ENCODE measurements around the gene NAA50.

NAA50 gene

GRCh38 chr3:113714702-113715101 lies 31.3 kb downstream of the NAA50 start:
- H2AK5ac ChIP-seq (ENCODE audit: low read depth, low read length), result no peak overlapping the region
- no peak overlapping the region for H3K23ac ChIP-seq (ENCODE audit: low read depth, low read length, poor library complexity)
- no peak overlapping the region for H3K27ac ChIP-seq (replicated peaks; ENCODE audit: low read length)
- H4K91ac ChIP-seq (ENCODE audit: low read depth, low read length, poor library complexity), result no peak overlapping the region
- H3K4me3 ChIP-seq (ENCODE audit: low read length in 2 of 2), result no peak overlapping the region
- no peak overlapping the region for H2AFZ ChIP-seq (ENCODE audit: low read length)
- no CpG with 5 or more reads among the region's 1 CpG for WGBS, 2 donors (ENCODE audit: extremely low coverage in 2 of 2, insufficient read length in 2 of 2, insufficient replicate concordance in 1 of 2)
- no peaks in the 10 kb centered on the region for H3K27me3 ChIP-seq (ENCODE audit: control insufficient read depth in 3 of 3, insufficient read depth in 3 of 3, low read depth in 1 of 3, low read length in 3 of 3)
- no peak overlapping the region for H3K18ac ChIP-seq (ENCODE audit: low read length)
- no peak overlapping the region for H2BK15ac ChIP-seq (ENCODE audit: low read length)
- peaks cover 5 to 48% of the 10 kb centered on the region in 2 donors for H3K36me3 ChIP-seq (replicated peaks in 1 of 2; ENCODE audit: control insufficient read depth in 2 of 2, insufficient read depth in 2 of 2, low read length in 2 of 2)
- H2BK120ac ChIP-seq (ENCODE audit: low read depth, low read length), result no peak overlapping the region
- peaks cover 0 to 2% of the 10 kb centered on the region in 2 donors for H3K9me3 ChIP-seq (replicated peaks in 1 of 2; ENCODE audit: control insufficient read depth in 2 of 2, insufficient read depth in 1 of 2, low read depth in 1 of 2, low read length in 2 of 2)
- H4K8ac ChIP-seq (ENCODE audit: low read depth, low read length), result no peak overlapping the region
- H2BK5ac ChIP-seq (ENCODE audit: low read length), result no peak overlapping the region
- H3K4ac ChIP-seq (ENCODE audit: low read length), result no peak overlapping the region
- no peak for DNase-seq (ENCODE audit: low spot score)
- no peak overlapping the region for H3K4me2 ChIP-seq (ENCODE audit: insufficient read depth, low read length, poor library complexity, severe bottlenecking)
- no peak overlapping the region for H2BK12ac ChIP-seq (ENCODE audit: low read length)
- H3K14ac ChIP-seq (ENCODE audit: low read length), result no peak overlapping the region
- no peaks in the 10 kb centered on the region for H3K4me1 ChIP-seq (ENCODE audit: control insufficient read depth in 2 of 2, insufficient read depth in 1 of 2, low read depth in 1 of 2, low read length in 2 of 2)
- H3K79me1 ChIP-seq (ENCODE audit: low read depth, low read length), result no peaks in the 10 kb centered on the region
- no peak overlapping the region for H3K9ac ChIP-seq (ENCODE audit: low read depth, low read length, poor library complexity)

- DNase-seq (ENCODE audit: low spot score), result no peak
- Histone ChIP-seq H2BK5ac (ENCODE audit: low read length) (no peak overlapping the region), H3K36me3 (replicated peaks in 1 of 2; ENCODE audit: control insufficient read depth in 2 of 2, insufficient read depth in 2 of 2, low read length in 2 of 2) (peaks cover 0 to 22% of the 10 kb centered on the region in 2 donors), H3K79me1 (ENCODE audit: low read depth, low read length) (no peaks in the 10 kb centered on the region), H3K9ac (ENCODE audit: low read depth, low read length, poor library complexity) (no peak overlapping the region), H3K4ac (ENCODE audit: low read length) (no peak overlapping the region), H3K27me3 (ENCODE audit: control insufficient read depth in 3 of 3, insufficient read depth in 3 of 3, low read depth in 1 of 3, low read length in 3 of 3) (no peaks in the 10 kb centered on the region), H3K14ac (ENCODE audit: low read length) (no peak overlapping the region), H2AK5ac (ENCODE audit: low read depth, low read length) (no peak overlapping the region), H2AFZ (ENCODE audit: low read length) (no peak overlapping the region), H3K4me3 (ENCODE audit: low read length in 2 of 2) (no peak overlapping the region), H4K8ac (ENCODE audit: low read depth, low read length) (no peak overlapping the region), H3K4me1 (ENCODE audit: control insufficient read depth in 2 of 2, insufficient read depth in 1 of 2, low read depth in 1 of 2, low read length in 2 of 2) (no peaks in the 10 kb centered on the region), H3K9me3 (replicated peaks in 1 of 2; ENCODE audit: control insufficient read depth in 2 of 2, insufficient read depth in 1 of 2, low read depth in 1 of 2, low read length in 2 of 2) (no peaks in the 10 kb centered on the region), H2BK15ac (ENCODE audit: low read length) (no peak overlapping the region), H3K18ac (ENCODE audit: low read length) (no peak overlapping the region), H3K23ac (ENCODE audit: low read depth, low read length, poor library complexity) (no peak overlapping the region), H2BK12ac (ENCODE audit: low read length) (no peak overlapping the region), H3K4me2 (ENCODE audit: insufficient read depth, low read length, poor library complexity, severe bottlenecking) (no peak overlapping the region), H4K91ac (ENCODE audit: low read depth, low read length, poor library complexity) (no peak overlapping the region), H3K27ac (replicated peaks; ENCODE audit: low read length) (no peak overlapping the region), H2BK120ac (ENCODE audit: low read depth, low read length) (no peak overlapping the region)
- WGBS, 2 donors (ENCODE audit: extremely low coverage in 2 of 2, insufficient read length in 2 of 2, insufficient replicate concordance in 1 of 2), result no CpG with 5 or more reads among the region's 3 CpGs
Measured at GRCh38 chr3:113712129-113712528, 33.9 kb downstream of the NAA50 start.

GRCh38 chr3:113707835-113708234 lies 38.2 kb downstream of the NAA50 start:
- no peaks in the 10 kb centered on the region for H3K36me3 ChIP-seq (replicated peaks in 1 of 2; ENCODE audit: control insufficient read depth in 2 of 2, insufficient read depth in 2 of 2, low read length in 2 of 2)
- no peak overlapping the region for H2AK5ac ChIP-seq (ENCODE audit: low read depth, low read length)
- no peak overlapping the region for H3K14ac ChIP-seq (ENCODE audit: low read length)
- H3K27ac ChIP-seq (replicated peaks; ENCODE audit: low read length), result no peak overlapping the region
- no peaks in the 10 kb centered on the region for H3K79me1 ChIP-seq (ENCODE audit: low read depth, low read length)
- WGBS, 2 donors (ENCODE audit: extremely low coverage in 2 of 2, insufficient read length in 2 of 2, insufficient replicate concordance in 1 of 2), result no CpG with 5 or more reads among the region's 4 CpGs
- H3K4ac ChIP-seq (ENCODE audit: low read length), result no peak overlapping the region
- no peaks in the 10 kb centered on the region for H3K4me1 ChIP-seq (ENCODE audit: control insufficient read depth in 2 of 2, insufficient read depth in 1 of 2, low read depth in 1 of 2, low read length in 2 of 2)
- H3K27me3 ChIP-seq (ENCODE audit: control insufficient read depth in 3 of 3, insufficient read depth in 3 of 3, low read depth in 1 of 3, low read length in 3 of 3), result no peaks in the 10 kb centered on the region
- H3K23ac ChIP-seq (ENCODE audit: low read depth, low read length, poor library complexity), result no peak overlapping the region
- no peak for DNase-seq (ENCODE audit: low spot score)
- no peak overlapping the region for H2AFZ ChIP-seq (ENCODE audit: low read length)
- no peak overlapping the region for H3K18ac ChIP-seq (ENCODE audit: low read length)
- H3K4me3 ChIP-seq (ENCODE audit: low read length in 2 of 2), result no peak overlapping the region
- H4K8ac ChIP-seq (ENCODE audit: low read depth, low read length), result no peak overlapping the region
- H4K91ac ChIP-seq (ENCODE audit: low read depth, low read length, poor library complexity), result no peak overlapping the region
- H3K9ac ChIP-seq (ENCODE audit: low read depth, low read length, poor library complexity), result no peak overlapping the region
- no peak overlapping the region for H2BK120ac ChIP-seq (ENCODE audit: low read depth, low read length)
- H2BK5ac ChIP-seq (ENCODE audit: low read length), result no peak overlapping the region
- H3K4me2 ChIP-seq (ENCODE audit: insufficient read depth, low read length, poor library complexity, severe bottlenecking), result no peak overlapping the region
- H2BK15ac ChIP-seq (ENCODE audit: low read length), result no peak overlapping the region
- H3K9me3 ChIP-seq (replicated peaks in 1 of 2; ENCODE audit: control insufficient read depth in 2 of 2, insufficient read depth in 1 of 2, low read depth in 1 of 2, low read length in 2 of 2), result no peaks in the 10 kb centered on the region
- H2BK12ac ChIP-seq (ENCODE audit: low read length), result no peak overlapping the region

GRCh38 chr3:113698956-113699355 lies 47.1 kb downstream of the NAA50 start:
- Histone ChIP-seq H3K4me1 (ENCODE audit: control insufficient read depth in 2 of 2, insufficient read depth in 1 of 2, low read depth in 1 of 2, low read length in 2 of 2) (peaks cover 7 to 12% of the 10 kb centered on the region in 2 donors), H3K4ac (ENCODE audit: low read length) (no peak overlapping the region), H3K4me3 (ENCODE audit: low read length in 2 of 2) (peak overlapping the region in 1 of 2 donors; percentile 26), H3K79me1 (ENCODE audit: low read depth, low read length) (no peaks in the 10 kb centered on the region), H4K91ac (ENCODE audit: low read depth, low read length, poor library complexity) (no peak overlapping the region), H2AFZ (ENCODE audit: low read length) (peak overlapping the region; percentile 13), H4K8ac (ENCODE audit: low read depth, low read length) (no peak overlapping the region), H2AK5ac (ENCODE audit: low read depth, low read length) (no peak overlapping the region), H2BK15ac (ENCODE audit: low read length) (no peak overlapping the region), H3K9ac (ENCODE audit: low read depth, low read length, poor library complexity) (peak overlapping the region; percentile 63), H3K27ac (replicated peaks; ENCODE audit: low read length) (no peak overlapping the region), H2BK120ac (ENCODE audit: low read depth, low read length) (no peak overlapping the region), H3K36me3 (replicated peaks in 1 of 2; ENCODE audit: control insufficient read depth in 2 of 2, insufficient read depth in 2 of 2, low read length in 2 of 2) (no peaks in the 10 kb centered on the region), H2BK5ac (ENCODE audit: low read length) (no peak overlapping the region), H3K9me3 (replicated peaks in 1 of 2; ENCODE audit: control insufficient read depth in 2 of 2, insufficient read depth in 1 of 2, low read depth in 1 of 2, low read length in 2 of 2) (no peaks in the 10 kb centered on the region), H3K27me3 (ENCODE audit: control insufficient read depth in 3 of 3, insufficient read depth in 3 of 3, low read depth in 1 of 3, low read length in 3 of 3) (no peaks in the 10 kb centered on the region), H3K14ac (ENCODE audit: low read length) (no peak overlapping the region), H3K23ac (ENCODE audit: low read depth, low read length, poor library complexity) (no peak overlapping the region), H3K4me2 (ENCODE audit: insufficient read depth, low read length, poor library complexity, severe bottlenecking) (peak overlapping the region; percentile 18), H2BK12ac (ENCODE audit: low read length) (no peak overlapping the region), H3K18ac (ENCODE audit: low read length) (peak overlapping the region; percentile 71)
- no peak for DNase-seq (ENCODE audit: low spot score)
- WGBS, 2 donors (ENCODE audit: extremely low coverage in 2 of 2, insufficient read length in 2 of 2, insufficient replicate concordance in 1 of 2), result no CpG with 5 or more reads among the region's 24 CpGs

Data from neuronal stem cell (in vitro differentiated cells).